Neural cell (in vitro differentiated cells): Measurements from ENCODE around the gene GJA5. TPM values are rescaled to one million over a fixed set of nuclear protein-coding genes. Genes with fewer than 3 reads are reported as not detected.

Experiments used
- H2AFZ ChIP-seq: fragments of 200-600, 300-800 bp; sonication (generic), shearing (Covaris generic); 2 replicates; pipeline ENCODE4 v1.6.0; 2014; ENCODE audit warnings: low read depth, mild to moderate bottlenecking, antibody characterized with exemption, low read length, moderate library complexity
- H3F3A ChIP-seq: fragments of 200-600 bp; shearing (Covaris generic); 2 replicates; pipeline ENCODE4 v1.6.1; 2016; ENCODE audit warnings: mild to moderate bottlenecking, moderate library complexity, mixed read lengths, antibody characterized with exemption, low read length; ENCODE audit not compliant: insufficient read depth, poor library complexity, severe bottlenecking
- H3K27ac ChIP-seq: fragments of 200-600, 300-800 bp; sonication (generic), shearing (Covaris generic); 2 replicates; pipeline ENCODE4 v1.5.1; 2014; ENCODE audit warnings: mild to moderate bottlenecking, low read length, moderate library complexity
- H3K27me3 ChIP-seq: fragments of 300-800, 200-600 bp; sonication (generic), shearing (Covaris generic); 2 replicates; pipeline ENCODE4 v1.6.0; 2014; ENCODE audit warnings: mild to moderate bottlenecking, low read depth, low read length, moderate library complexity; ENCODE audit not compliant: insufficient read depth
- H3K36me3 ChIP-seq: fragments of 300-800, 200-600 bp; sonication (generic), shearing (Covaris generic); 2 replicates; pipeline ENCODE4 v1.5.1; 2014; ENCODE audit warnings: mild to moderate bottlenecking, antibody characterized with exemption, low read length, moderate library complexity; ENCODE audit not compliant: insufficient read depth
- H3K4me2 ChIP-seq: fragments of 300-800, 200-600 bp; sonication (generic), shearing (Covaris generic); 2 replicates; pipeline ENCODE4 v1.6.0; 2014; ENCODE audit warnings: mild to moderate bottlenecking, low read length
- H3K4me3 ChIP-seq: fragments of 300-800, 200-600 bp; sonication (generic), shearing (Covaris generic); 2 replicates; pipeline ENCODE4 v1.5.1; 2014; ENCODE audit warnings: mild to moderate bottlenecking, low read length, moderate library complexity
- H3K79me2 ChIP-seq: fragments of 200-600 bp; shearing (Covaris generic); replicated peaks from 2 replicates; pipeline ENCODE4 v1.6.0; 2014; ENCODE audit warnings: mild to moderate bottlenecking, low read length, moderate library complexity; ENCODE audit not compliant: insufficient read depth
- H3K9ac ChIP-seq: fragments of 300-800, 200-600 bp; sonication (generic), shearing (Covaris generic); 2 replicates; pipeline ENCODE4 v1.6.1; 2016; ENCODE audit warnings: mild to moderate bottlenecking, low read length, mixed read lengths
- H3K9me2 ChIP-seq: fragments of 200-600 bp; shearing (Covaris generic); 2 replicates; pipeline ENCODE4 v1.6.1; 2016; ENCODE audit warnings: mild to moderate bottlenecking, low read length, mixed read lengths; ENCODE audit not compliant: insufficient read depth
- H3K9me3 ChIP-seq: fragments of 200-600, 300-800 bp; sonication (generic), shearing (Covaris generic); 2 replicates; pipeline ENCODE4 v1.6.1; 2016; ENCODE audit warnings: mild to moderate bottlenecking, mixed run types, low read length, moderate library complexity, mixed read lengths
- H4K20me1 ChIP-seq: fragments of 200-600 bp; shearing (Covaris generic); 2 replicates; pipeline ENCODE4 v1.6.1; 2016; ENCODE audit warnings: mild to moderate bottlenecking, mixed run types; ENCODE audit not compliant: insufficient read depth
- CTCF ChIP-seq: fragments of 450-650 bp; IDR thresholded peaks from 2 replicates; pipeline ENCODE4 v1.5.1; 2014; ENCODE audit warnings: antibody characterized with exemption, mild to moderate bottlenecking, moderate library complexity; ENCODE audit not compliant: poor library complexity, severe bottlenecking
- EP300 ChIP-seq: fragments of 450-650 bp; conservative IDR thresholded peaks from 2 replicates; pipeline ENCODE4 v1.6.1; 2014; ENCODE audit warnings: antibody characterized with exemption, mild to moderate bottlenecking, moderate library complexity; ENCODE audit not compliant: poor library complexity, severe bottlenecking
- EZH2 ChIP-seq: fragments of 200-600, 300-800 bp; shearing (Covaris generic), sonication (generic); IDR thresholded peaks from 2 replicates; pipeline ENCODE4 v1.6.1; 2014; ENCODE audit warnings: antibody characterized with exemption, low read length, borderline replicate concordance, mild to moderate bottlenecking; ENCODE audit not compliant: insufficient read depth, poor library complexity, severe bottlenecking
- MXI1 ChIP-seq: fragments of 450-650 bp; conservative IDR thresholded peaks from 2 replicates; pipeline ENCODE4 v1.6.1; 2014; ENCODE audit warnings: antibody characterized with exemption, mild to moderate bottlenecking; ENCODE audit not compliant: poor library complexity, severe bottlenecking
- POLR2AphosphoS5 ChIP-seq: IDR thresholded peaks from 2 replicates; pipeline ENCODE4 v1.6.1; 2012
- RAD21 ChIP-seq: fragments of 450-650 bp; conservative IDR thresholded peaks from 2 replicates; pipeline ENCODE4 v1.6.1; 2014; ENCODE audit warnings: antibody characterized with exemption, mild to moderate bottlenecking, moderate library complexity
- REST ChIP-seq: IDR thresholded peaks from 2 replicates; pipeline ENCODE4 v1.6.1; 2012; ENCODE audit warnings: borderline replicate concordance
- SMC3 ChIP-seq: fragments of 450-650 bp; conservative IDR thresholded peaks from 2 replicates; pipeline ENCODE4 v1.6.1; 2014; ENCODE audit warnings: antibody characterized with exemption, mild to moderate bottlenecking, moderate library complexity; ENCODE audit not compliant: poor library complexity
- TAF1 ChIP-seq: IDR thresholded peaks from 2 replicates; pipeline ENCODE4 v1.6.1; 2012; ENCODE audit warnings: low read depth
- polyA plus RNA-seq: library from polyadenylated mRNA; depleted of rRNA; stranded (reverse); fragments of >200 nt; gene quantifications from 2 replicates; pipeline ENCODE4 v1.2.3, GENCODE V29; 2014

Gene GJA5
- polyA plus RNA-seq, 1 donor from 2014 or later: not detected

GRCh38 chr1:147808025-147808424, 47.6 kb upstream of the GJA5 start:
- Histone ChIP-seq H2AFZ (no peak overlapping the region), H3K4me2 (no peak overlapping the region), H3K4me3 (no peak overlapping the region), H3K79me2 (no peaks in the 10 kb centered on the region), H3K9me3 (no peaks in the 10 kb centered on the region), H3K27me3 (no peaks in the 10 kb centered on the region), H3K27ac (no peak overlapping the region), H3K9ac (no peak overlapping the region), H3K36me3 (no peaks in the 10 kb centered on the region), H4K20me1 (no peaks in the 10 kb centered on the region), H3F3A (no peaks in the 10 kb centered on the region), H3K9me2 (no peaks in the 10 kb centered on the region)
- no peak for TF ChIP-seq EZH2
- TF ChIP-seq REST: no peak
- no peak for TF ChIP-seq SMC3
- no peak for TF ChIP-seq RAD21
- no peak for TF ChIP-seq TAF1
- TF ChIP-seq POLR2AphosphoS5: no peak
- TF ChIP-seq MXI1: no peak
- no peak for TF ChIP-seq CTCF
- TF ChIP-seq EP300: no peak

- Histone ChIP-seq H2AFZ (no peak overlapping the region), H3K9me3 (no peaks in the 10 kb centered on the region), H4K20me1 (no peaks in the 10 kb centered on the region), H3K9ac (no peak overlapping the region), H3K4me3 (no peak overlapping the region), H3K9me2 (no peaks in the 10 kb centered on the region), H3K36me3 (no peaks in the 10 kb centered on the region), H3K4me2 (no peak overlapping the region), H3K27me3 (no peaks in the 10 kb centered on the region), H3K27ac (no peak overlapping the region), H3K79me2 (no peaks in the 10 kb centered on the region), H3F3A (no peaks in the 10 kb centered on the region)
- TF ChIP-seq EZH2 (no peak), EP300 (no peak), REST (no peak), TAF1 (no peak), CTCF (no peak), MXI1 (no peak)
These were observed 47.0 kb upstream of the GJA5 start for GRCh38 chr1:147807405-147807804.
